HG03571 (cell line): ENCODE data around the gene DCST2.
"Not testable (repeated sequence)": the region's sequence is repeated elsewhere in the genome, so short reads cannot be mapped to it uniquely, and the experiment has no call there.

Experiments used
- ATAC-seq: cut with Tn5 transposase; IDR thresholded peaks from one replicate; pipeline ENCODE4 v1.9.1; 2021; ENCODE audit not compliant: unreplicated experiment

The DCST2 gene

DNA sequence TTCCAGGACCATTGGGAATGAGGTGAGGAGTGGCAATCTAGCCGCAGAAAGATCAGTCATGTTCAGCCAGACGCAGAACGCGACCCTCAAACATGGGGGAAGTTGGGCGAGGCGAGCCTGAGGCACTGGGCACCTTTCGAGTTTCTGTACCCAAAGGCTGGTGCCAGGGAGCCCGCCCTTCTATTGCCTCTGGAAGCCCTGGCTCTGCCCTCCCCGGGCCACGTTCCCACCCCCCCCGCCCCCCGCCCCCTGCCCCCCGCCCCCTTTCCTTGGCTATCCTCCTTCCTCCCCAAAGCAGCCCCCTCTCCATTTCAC, 33.2 kb downstream of the DCST2 start:
- no peak for ATAC-seq

DNA sequence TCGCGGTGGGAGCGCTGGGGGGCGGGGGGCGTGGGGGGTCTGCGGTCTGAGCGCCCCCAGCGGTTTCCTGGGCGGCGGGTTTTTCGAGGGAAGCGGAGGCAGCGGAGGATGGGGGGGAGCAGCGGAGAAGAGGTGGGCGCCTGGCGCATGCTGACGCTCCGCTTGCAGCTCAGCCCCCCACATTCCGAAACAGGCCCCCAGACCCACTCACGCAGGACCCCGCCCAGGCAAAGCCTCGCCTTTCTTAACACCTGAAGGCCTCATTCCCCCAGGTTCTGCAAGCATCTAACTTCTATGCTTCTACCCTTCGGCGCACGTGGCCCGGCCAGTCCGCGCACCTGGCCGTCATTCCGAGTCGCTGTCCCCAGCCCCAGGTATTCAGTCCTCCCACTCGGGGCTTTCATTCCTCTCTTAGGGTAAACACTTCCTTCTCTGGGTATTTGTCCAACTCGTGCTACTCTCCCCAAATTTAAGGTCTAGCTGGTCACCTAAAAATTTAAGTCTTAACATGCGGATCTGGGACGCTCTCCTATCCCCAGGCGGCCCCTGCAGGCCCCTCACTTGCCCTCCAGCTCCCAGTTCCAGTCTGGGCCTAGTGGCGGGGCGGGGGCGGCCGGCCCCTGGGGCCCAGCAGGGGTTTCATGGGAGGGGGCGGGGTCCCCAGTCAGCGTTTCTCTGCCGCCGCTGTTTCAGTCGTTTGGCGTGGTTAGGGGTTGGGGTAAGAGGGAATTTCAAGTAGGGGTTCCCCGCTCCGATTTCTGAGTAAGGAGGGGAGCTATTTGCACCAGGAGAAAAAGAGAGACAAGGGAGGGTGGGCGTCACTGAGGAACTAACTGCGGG, 33.8 kb downstream of the DCST2 start:
- no peak for ATAC-seq

DNA sequence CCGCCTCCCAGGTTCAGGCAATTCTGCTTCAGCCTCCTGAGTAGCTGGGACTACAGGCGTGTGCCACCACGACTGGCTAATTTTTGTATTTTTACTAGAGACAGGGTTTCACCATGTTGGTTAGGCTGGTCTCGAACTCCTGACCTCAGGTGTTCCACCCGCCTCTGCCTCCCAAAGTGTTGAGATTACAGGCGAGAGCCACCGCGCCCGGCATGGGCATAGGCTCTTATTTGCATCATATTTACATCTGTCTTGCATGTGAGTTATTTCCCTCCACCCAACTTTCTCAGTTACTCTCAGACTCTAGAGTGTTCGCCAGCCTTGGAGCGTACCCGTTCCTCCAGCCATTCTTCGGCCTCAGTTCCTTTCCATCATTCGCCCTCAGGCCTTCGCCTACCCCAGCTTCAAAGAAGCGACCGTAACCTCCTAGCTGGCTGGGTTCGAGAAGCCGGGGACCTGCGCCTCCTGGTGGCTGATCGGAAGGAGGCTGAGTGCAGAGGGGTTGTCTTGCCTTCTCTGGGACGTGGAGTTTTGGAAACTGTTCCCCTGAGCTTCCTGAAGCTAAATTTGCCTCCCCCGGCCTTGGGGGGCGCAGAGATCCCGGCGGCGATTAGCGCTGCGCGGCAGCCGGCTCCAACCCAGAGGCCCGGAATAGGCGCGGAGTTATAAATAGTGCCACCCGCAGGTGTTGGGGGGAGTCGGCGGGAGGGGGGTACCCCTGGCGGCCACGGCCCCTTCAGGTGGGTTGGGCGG, 34.6 kb downstream of the DCST2 start:
- no peak for ATAC-seq

DNA sequence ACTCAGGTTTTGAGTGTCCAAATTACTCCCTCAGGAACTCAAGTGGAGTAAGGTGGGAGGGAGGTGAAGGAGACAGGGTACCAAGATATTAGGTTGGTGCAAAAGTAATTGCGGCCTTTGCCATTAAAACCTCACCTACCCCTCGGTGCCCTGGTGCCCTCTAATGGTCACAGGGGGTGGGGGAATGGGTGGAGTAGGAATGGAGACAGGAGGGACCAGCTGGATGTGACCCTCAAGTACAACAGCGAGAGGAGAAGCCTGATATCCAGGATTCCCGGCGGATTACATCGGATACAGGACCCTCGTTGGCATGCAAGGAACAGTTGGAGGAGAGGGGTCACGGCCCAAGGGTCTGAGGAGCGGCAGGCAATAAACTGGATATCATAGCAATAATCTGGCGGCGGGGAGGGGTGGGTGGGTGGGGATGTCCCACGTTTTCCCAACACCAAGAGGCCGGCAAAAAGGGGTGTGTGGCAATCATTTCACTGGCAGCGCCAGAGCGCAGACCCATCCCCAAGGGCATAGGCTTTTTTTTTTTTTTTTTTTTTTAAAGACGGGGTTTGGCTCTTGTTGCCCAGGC, 35.3 kb downstream of the DCST2 start:
- ATAC-seq = no peak

DNA sequence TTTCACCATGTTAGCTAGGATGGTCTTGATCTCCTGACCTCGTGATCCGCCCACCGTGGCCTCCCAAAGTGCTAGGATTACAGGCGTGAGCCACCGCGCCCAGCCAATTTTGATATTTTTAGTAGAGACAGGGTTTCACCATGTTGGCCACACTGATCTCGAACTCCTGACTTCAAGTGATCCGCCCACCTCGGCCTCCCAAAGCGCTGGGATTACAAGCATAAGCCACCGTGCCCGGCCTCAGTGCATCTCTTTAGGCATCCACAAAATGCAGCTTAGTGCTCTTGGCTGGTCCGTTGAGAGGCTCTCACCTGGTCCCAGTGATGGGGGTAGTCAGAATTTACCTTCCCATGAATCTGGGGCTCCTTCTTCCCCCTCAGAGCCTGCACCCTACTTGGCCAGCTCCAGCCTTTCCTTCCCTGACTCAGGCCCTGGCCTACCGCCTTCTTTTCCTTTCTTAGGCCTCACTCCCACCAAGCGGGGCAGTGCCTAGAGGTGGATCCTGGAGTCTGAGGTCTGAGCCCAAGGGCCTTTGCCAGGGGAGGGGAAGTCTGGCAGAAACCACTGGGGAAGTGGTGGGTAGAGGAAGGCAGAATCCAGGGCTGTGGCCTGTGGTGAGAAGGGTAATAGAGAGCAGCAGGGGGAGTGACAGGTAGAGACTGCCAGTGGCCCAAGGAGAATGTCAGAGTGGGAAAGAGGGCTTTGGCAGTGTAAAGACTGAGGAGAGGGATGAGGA, 36.4 kb downstream of the DCST2 start:
- ATAC-seq = no peak

DNA sequence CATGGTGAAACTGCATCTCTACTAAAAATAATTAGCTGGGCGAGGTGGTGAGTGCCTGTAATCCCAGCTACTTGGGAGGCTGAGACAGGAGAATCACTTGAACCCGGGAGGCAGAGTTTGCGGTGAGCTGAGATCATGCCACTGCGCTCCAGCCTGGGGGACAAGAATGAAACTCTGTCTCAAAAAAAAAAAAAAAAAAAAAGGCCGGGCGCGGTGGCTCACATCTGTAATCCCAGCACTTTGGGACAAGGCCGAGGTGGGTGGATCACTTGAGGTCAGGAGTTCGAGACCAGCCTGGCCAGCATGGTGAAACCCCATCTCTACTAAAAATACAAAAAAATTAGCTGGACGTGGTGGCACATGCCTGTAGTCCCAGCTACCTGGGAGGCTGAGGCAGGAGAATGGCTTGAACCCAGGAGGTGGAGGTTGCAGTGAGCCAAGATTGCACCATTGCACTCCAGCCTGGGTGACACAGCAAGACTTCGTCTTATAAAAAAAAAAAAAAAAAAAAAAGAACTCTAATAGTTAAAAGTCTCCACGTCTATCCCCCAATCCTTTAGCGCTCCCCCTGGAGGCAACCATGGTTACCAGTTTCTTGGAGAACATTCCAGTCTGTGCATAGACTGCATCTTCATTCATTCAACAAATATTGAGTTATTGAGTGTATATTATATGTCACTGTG, 38.1 kb downstream of the DCST2 start:
- ATAC-seq = not testable (repeated sequence)

DNA sequence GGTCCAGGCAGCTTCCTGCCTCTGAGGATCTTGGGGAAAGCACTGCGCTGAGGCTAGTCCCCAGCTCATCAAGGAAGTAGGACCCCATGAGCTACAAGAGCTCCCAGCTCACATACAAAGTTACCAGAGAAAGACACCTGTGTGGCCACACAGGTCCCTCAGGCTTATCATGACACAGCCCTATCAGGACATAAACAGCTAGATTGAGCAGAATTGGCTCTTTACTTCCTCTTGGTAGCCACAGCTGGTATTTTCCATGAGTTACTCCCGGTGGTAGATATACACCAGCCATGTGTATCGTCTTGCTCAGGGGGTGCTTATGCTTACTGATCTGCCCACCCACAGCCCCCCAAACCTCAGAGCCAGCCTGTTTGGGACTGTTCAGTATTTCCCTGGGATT, 39.0 kb downstream of the DCST2 start:
- no peak for ATAC-seq

DNA sequence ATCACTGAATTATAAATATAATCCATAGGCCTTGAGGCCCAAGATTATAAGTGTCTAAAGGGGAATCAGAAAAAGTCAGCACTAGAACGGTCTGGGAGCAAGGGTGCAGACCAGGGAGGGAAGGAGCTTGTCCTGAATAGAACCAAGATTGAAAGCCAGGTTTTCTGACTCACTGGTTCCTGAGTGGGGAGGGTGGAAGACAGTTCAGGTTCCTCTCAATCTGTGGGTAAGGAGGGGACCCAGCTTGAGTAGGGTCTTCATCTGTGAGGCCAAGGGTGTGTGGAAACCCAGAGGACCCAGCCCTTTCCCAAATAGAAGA, 39.4 kb downstream of the DCST2 start:
- ATAC-seq = no peak

DNA sequence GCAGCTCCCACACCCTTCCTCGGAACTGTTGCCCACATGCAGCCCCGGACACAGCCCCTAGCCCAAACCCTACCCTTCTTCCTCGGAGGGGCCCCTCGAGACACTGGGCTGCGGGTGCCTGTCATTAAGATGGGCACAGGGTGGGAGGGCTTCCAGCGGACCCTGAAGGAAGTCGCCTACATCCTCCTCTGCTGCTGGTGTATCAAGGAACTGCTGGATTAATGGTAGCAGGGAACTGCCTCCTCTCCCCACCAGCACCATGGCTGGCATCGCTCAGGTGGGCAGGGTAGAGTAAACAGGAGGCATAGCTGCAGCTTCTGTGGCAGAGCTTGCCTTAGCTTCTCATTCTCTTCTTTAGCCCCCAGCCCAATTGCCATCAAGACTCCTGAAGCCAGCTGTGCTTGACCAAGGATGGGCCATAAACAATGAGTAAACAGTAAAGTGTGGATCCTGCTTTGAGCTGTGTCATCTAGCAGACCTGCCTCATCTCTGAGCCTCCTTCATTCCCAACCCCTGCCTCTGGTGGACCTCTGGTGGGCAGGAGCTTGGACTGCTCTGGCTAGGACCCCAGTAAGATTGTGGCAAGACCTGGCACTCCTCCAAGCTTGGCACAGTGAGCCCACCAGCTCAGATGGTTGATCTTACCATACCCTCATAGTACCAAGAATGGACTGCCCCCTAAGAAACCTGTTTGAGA, 39.9 kb downstream of the DCST2 start, which contains the start of gene LENEP:
Gene LENEP (plus strand): TSS at position 15 of the 697 bp plus-strand sequence. CDS start 22 bp downstream, at position 37.
- no peak for ATAC-seq

DNA sequence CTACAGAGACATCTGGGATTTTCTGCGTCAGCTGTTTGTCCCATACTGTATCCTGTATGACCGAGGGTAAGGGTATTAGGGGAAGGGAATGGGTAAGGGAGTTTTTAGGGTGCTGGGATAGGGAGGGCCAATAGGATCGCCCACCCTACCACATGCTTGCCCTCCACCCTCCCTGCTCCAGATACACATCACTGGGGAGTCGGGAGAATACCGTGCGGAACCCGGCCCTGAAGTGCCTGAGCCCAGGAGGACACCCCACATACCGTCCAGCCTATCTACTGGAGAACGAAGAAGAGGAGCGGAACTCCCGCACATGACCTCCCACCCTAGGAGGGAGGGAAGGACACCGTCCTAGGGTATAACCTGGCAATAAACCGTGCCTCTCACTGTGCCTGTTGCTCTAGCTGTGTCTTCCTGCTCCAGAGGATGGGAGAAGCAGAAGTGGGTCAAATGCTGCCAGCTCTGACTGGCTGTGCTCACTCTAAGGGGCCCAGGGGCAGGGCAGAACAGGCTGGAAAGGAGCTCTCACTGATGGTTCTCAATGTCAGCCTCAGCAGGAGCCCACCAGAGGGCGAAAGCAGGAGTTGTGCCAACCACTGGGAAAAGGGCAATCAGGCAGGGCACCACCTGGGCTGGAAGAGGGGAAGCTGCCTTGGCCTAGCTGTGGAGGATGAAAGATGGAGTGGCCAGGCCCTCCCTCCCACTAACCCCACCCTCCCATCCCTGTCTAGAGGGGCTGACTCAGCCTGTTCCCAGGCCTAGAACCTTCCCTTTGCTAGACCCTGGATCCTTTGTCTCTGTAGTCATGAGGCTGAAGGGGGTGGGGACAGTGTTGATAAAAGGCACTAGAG, 40.6 kb downstream of the DCST2 start:
- ATAC-seq = no peak

DNA sequence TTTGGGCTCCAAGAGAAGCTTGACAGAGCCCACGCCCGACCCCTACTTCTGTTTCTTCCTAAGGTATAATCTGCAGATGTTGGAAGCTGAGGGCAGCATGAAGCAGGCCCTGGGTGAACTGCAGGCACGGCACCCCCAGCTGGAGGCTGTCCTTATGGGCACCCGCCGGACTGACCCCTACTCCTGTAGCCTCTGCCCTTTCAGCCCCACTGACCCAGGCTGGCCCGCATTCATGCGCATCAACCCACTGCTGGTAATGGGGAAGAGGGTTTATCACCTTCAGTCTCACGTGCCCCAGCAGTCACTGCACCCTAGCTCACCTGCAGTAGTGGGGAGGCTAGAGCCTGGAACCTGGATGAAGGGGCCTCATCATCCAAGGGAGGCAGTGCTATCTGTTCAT, 43.3 kb downstream of the DCST2 start:
- ATAC-seq = no peak

DNA sequence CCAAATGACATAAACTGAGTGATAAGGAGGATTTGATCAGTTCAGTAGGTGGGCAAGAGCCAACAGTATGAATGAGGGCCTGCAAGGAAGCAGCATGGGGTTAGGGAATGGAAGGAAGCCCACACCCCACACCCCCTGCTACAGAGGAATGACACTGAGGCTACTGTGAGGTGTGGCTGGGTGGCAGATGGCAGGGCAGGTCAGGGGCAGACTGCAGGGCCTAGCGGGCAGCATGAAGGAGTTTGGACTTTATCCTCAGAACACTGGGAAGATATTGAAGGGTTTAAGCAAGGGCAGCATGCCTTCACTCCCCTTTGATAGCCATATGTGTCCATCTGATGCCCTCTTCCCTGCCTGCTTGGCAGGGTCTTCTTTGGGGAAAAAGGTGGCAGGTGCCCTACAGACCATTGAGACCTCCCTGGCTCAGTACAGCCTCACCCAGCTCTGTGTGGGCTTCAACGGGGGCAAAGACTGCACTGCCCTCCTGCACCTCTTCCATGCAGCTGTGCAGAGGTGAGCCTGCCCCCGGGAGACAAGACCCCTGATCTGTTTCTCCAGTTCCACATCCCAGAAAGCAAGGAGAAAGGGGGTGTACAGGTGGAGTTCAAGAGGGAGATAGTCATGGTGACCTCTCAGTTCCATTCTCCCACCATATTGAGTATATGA, 44.3 kb downstream of the DCST2 start:
- ATAC-seq = no peak

DNA sequence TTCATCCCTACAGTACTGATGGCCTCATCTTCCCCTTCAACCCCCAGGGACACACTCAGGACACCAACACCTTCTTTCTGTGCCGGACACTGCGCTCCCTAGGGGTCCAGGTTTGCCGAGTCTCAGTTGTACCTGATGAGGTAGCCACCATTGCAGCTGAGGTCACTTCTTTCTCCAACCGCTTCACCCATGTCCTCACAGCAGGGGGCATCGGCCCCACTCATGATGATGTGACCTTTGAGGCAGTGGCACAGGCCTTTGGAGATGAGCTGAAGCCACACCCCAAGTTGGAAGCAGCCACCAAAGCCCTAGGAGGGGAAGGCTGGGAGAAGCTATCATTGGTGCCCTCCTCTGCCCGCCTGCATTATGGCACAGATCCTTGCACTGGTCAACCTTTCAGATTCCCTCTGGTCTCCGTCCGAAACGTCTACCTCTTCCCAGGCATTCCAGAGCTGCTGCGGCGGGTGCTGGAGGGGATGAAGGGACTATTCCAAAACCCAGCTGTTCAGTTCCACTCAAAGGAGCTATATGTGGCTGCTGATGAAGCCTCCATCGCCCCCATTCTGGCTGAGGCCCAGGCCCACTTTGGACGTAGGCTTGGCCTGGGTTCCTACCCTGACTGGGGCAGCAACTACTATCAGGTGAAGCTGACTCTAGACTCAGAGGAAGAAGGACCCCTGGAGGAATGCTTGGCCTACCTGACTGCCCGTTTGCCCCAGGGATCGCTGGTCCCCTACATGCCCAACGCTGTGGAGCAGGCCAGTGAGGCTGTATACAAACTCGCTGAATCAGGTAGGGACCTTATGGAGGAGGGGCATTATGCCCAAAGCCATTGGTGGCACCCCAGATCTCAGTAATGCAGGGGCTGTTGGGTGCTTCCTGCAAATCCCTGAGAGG, 45.3 kb downstream of the DCST2 start:
- ATAC-seq = no peak

DNA sequence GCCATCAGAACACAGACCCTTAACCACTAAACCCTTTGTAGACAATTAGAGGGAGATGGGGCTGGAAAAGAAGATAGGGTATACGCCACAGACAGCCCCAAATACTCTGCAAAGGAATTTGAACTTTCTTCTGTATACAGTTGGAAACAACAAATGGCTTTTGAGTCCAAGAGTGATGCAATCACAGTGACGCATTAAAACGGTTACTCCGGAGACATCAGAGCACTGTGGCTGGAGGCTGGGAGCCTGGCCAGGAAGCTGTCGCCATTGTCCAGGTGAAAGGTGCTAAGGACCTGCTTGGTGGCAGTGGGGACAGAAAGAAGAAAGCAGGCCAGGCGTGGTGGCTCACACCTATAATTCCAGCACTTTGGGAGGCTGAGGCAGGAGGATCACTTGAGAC, 46.3 kb downstream of the DCST2 start:
- no peak for ATAC-seq

DNA sequence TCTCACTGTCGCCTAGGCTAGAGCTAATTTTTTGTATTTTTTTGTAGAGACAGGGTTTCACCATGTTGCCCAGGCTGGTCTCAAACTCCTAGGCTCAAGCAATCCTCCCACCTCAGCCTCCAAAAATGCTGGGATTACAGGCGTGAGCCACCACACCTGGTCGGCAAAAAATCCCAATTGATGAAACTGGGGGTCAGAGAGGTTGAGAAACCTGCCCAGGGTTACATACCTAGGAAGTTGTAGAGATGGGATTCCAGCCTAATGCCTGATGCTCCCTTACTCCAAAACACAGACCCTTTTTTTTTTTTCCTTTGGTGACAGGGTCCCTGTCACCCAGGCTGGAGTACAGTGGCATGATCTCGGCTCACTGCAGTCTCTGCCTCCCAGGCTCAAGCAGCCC, 46.8 kb downstream of the DCST2 start:
- ATAC-seq = not testable (repeated sequence)

DNA sequence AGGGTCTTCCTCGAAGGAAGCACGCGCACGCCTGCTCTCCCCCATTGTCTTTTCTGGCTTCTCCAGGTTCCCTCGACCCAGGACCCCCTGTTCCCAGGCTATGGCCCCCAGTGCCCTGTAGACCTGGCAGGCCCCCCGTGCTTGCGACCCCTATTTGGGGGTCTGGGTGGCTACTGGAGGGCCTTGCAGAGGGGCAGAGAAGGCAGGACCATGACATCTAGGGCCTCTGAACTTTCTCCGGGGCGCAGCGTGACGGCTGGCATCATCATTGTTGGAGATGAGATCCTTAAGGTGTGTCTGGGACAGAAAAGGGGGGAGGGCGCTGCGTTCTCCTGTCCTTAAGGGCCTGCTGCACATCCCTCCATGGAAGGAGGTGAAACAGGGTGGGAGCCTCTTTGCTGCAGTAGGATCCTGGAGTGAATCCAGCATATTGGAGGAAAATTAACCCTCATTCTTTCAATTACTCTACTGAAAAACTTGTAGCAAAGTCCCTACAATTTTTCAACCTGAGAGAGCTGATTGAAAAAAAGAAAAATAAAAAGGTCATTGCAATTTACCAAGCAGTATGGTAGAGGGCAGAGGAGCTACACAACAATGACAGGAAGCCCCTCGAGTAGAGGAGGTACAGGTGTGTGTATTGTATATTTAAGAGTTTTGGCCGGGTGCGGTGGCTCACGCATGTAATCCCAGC, 49.7 kb downstream of the DCST2 start:
- no peak for ATAC-seq

DNA sequence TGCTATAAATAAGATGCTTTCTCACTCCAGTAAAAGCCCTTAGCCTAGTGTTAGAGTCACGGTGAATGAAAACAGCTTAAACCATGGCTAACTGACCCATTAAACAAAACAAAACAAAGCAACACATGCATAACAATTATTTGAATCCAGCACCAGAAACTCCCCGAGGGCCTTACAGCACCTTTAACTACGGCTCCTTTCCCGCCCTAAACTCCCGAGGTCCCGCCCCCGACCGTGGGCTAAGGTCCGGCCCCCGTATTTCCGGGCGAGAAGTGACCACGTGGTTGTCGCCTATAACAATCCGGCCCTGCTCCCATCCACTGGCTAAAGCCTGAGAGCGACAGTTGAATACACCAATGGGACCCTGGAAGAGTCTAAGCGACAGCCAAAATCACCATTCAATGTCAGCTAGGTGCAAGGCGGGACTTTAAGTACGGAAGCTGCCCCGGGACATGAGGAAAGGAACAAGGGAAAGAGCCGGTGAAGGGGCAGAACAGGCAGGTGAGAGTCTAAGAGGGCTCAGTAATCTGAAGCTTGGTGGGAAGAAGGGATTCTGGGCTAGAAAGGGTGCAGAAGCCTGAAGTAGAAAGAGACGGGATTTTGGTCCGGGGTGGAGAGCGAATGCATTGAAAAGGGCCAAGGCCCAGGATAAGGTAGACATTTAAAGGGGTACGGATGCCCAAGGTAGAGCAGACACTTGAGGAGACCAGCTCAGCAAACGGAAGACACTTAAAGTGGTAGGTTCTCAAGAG, 50.5 kb downstream of the DCST2 start, which contains the start of gene FLAD1:
Gene FLAD1 (plus strand): TSS at position 448 of the 752 bp plus-strand sequence. CDS start 351 bp downstream, outside the sequence.
- peak; percentile 91 for ATAC-seq
